ENCODE results near the gene SLC9A8. TPM values are rescaled to one million over a fixed set of nuclear protein-coding genes. Genes with fewer than 3 reads are reported as not detected.
A peak's percentile ranks its signal among the peaks of the same experiment; 100 is the strongest.

Gene SLC9A8
- polyA plus RNA-seq, 2 of the 4 experiments (the other 2 are of a cell fraction) = 5.0 to 7.9 TPM

GRCh38 chr20:49833483-49833882 is 20.9 kb downstream of the SLC9A8 start:
- peak; percentile 52 to 59; a peak in 3 of 6 replicates for ATAC-seq
- no peak overlapping the region; the same call in 2 of the 3 replicates for H3K4me2 ChIP-seq
- 0 out of 6 replicates have a peak overlapping the region, but pooled peaks of 1 of the 2 experiments have one; percentile 13 for H3K27ac ChIP-seq
- 91% methylated on average over 4 of the region's 4 CpGs for WGBS (ENCODE audit: missing lambda C conversion rate)
- no peak for DNase-seq (ENCODE audit: low read depth in 1 of 2, low spot score in 1 of 2)
- ChIA-PET POLR2A (interaction anchor here (0.6 kb wide), 1 partner anchor 68 kb away, joined by 6 read pairs; no protein-coding TSS in a partner anchor), CTCF (interaction anchor here (1.1 to 19.7 kb wide), 3 partner anchors 13 to 222 kb away, joined by 3 to 319 read pairs (median 6); no protein-coding TSS in a partner anchor)
- H3K9me3 ChIP-seq = no peaks in the 10 kb centered on the region
- TF ChIP-seq HEYL (CRISPR knock-in tag; IDR thresholded peaks at IDR 0.05) = no peak
- no peak for TF ChIP-seq EP300 (IDR thresholded peaks at IDR 0.05)
- no peak for TF ChIP-seq BCL3 (IDR thresholded peaks at IDR 0.05)
- no peak for TF ChIP-seq ZC3H11A (IDR thresholded peaks at IDR 0.05)
- TF ChIP-seq JUNB (IDR thresholded peaks at IDR 0.05) = no peak
- TF ChIP-seq TFCP2L1 (CRISPR knock-in tag; IDR thresholded peaks at IDR 0.05) = no peak
- no peak for TF ChIP-seq ZSCAN20 (CRISPR knock-in tag; IDR thresholded peaks at IDR 0.05)
- no peak for TF ChIP-seq USF2 (IDR thresholded peaks at IDR 0.05)
- TF ChIP-seq HOXB5 (CRISPR knock-in tag; IDR thresholded peaks at IDR 0.05) = no peak
- TF ChIP-seq NR3C1 (IDR thresholded peaks at IDR 0.05) = no peak
- TF ChIP-seq NFE2L2 (conservative IDR thresholded peaks at IDR 0.05; ENCODE audit: low read length) = no peak
- no peak for TF ChIP-seq HMGXB4 (CRISPR knock-in tag; IDR thresholded peaks at IDR 0.05; ENCODE audit: borderline replicate concordance)
- no peak for FAIRE-seq
- no peak overlapping the region for H3K4me3 ChIP-seq
- H3K4me1 ChIP-seq = peaks cover 23% of the 10 kb centered on the region

- Histone ChIP-seq H3K4me3 (no peak overlapping the region), H3K4me2 (no peak overlapping the region), H3K4me1 (peaks cover 23% of the 10 kb centered on the region), H3K9me3 (no peaks in the 10 kb centered on the region), H3K27ac (0 out of 6 replicates have a peak overlapping the region, but pooled peaks of 1 of the 2 experiments have one; percentile 1)
- ATAC-seq (no peak), DNase-seq (ENCODE audit: low read depth in 1 of 2, low spot score in 1 of 2) (no peak), FAIRE-seq (no peak)
- 94% methylated on average over 4 of the region's 4 CpGs for WGBS (ENCODE audit: missing lambda C conversion rate)
- TF ChIP-seq ZFP36 (IDR thresholded peaks at IDR 0.05; ENCODE audit: borderline replicate concordance, partially characterized antibody) (no peak), BCL3 (IDR thresholded peaks at IDR 0.05) (no peak), USF2 (IDR thresholded peaks at IDR 0.05) (no peak), FOSB (CRISPR knock-in tag; IDR thresholded peaks at IDR 0.05) (no peak), MAFK (IDR thresholded peaks at IDR 0.05; ENCODE audit: partially characterized antibody) (no peak), ZNF302 (CRISPR knock-in tag; IDR thresholded peaks at IDR 0.05) (no peak), NR3C1 (IDR thresholded peaks at IDR 0.05) (no peak), MAZ (IDR thresholded peaks at IDR 0.05; ENCODE audit: borderline replicate concordance, low read depth, low read length) (no peak), HOXA7 (CRISPR knock-in tag; IDR thresholded peaks at IDR 0.05) (no peak), POLR2AphosphoS2 (conservative IDR thresholded peaks at IDR 0.05; ENCODE audit: low read length) (no peak), BHLHE40 (IDR thresholded peaks at IDR 0.05; ENCODE audit: low read depth, low read length) (no peak), CBX2 (IDR thresholded peaks at IDR 0.05; ENCODE audit: borderline replicate concordance, low read depth) (no peak), CHD4 (IDR thresholded peaks at IDR 0.05; ENCODE audit: borderline replicate concordance) (no peak), HOXB13 (CRISPR knock-in tag; IDR thresholded peaks at IDR 0.05; ENCODE audit: low read depth) (no peak), ZSCAN20 (CRISPR knock-in tag; IDR thresholded peaks at IDR 0.05) (no peak), MYC (IDR thresholded peaks at IDR 0.05; ENCODE audit: borderline replicate concordance, low read length) (no peak), RNF2 (IDR thresholded peaks at IDR 0.05; ENCODE audit: borderline replicate concordance, low read depth) (no peak), SREBF2 (IDR thresholded peaks at IDR 0.05) (no peak)
- TF ChIP-seq, protein P1, sequence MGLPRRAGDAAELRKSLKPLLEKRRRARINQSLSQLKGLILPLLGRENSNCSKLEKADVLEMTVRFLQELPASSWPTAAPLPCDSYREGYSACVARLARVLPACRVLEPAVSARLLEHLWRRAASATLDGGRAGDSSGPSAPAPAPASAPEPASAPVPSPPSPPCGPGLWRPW (IDR thresholded peaks at IDR 0.05) = no peak
- TF ChIP-seq, protein P2, sequence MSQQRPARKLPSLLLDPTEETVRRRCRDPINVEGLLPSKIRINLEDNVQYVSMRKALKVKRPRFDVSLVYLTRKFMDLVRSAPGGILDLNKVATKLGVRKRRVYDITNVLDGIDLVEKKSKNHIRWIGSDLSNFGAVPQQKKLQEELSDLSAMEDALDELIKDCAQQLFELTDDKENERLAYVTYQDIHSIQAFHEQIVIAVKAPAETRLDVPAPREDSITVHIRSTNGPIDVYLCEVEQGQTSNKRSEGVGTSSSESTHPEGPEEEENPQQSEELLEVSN (IDR thresholded peaks at IDR 0.05; ENCODE audit: borderline replicate concordance, low read depth) = no peak
- ChIA-PET POLR2A (no interaction called here), CTCF (interaction anchor here (0.6 to 19.7 kb wide), 3 partner anchors 10 to 326 kb away, joined by 3 to 319 read pairs (median 18); no protein-coding TSS in a partner anchor)
Observed at GRCh38 chr20:49835031-49835430, 22.4 kb downstream of the SLC9A8 start.
